ENCODE results near the gene CFTR.
"Not testable (repeated sequence)": the region's sequence is repeated elsewhere in the genome, so short reads cannot be mapped to it uniquely, and the experiment has no call there.

The CFTR gene

GRCh38 chr7:117502331-117502730 is 22.5 kb downstream of the CFTR start:
- DNase-seq (ENCODE audit: low spot score), result no peak

GRCh38 chr7:117505238-117505637 is 25.4 kb downstream of the CFTR start:
- DNase-seq (ENCODE audit: low spot score), result no peak

GRCh38 chr7:117508676-117509075 is 28.9 kb downstream of the CFTR start:
- DNase-seq (ENCODE audit: low spot score), result no peak

- DNase-seq (ENCODE audit: low spot score), result not testable (repeated sequence)
These were observed 37.4 kb downstream of the CFTR start for GRCh38 chr7:117517194-117517593.

- no peak for DNase-seq (ENCODE audit: low spot score)
These were observed 50.6 kb downstream of the CFTR start for GRCh38 chr7:117530390-117530789.

GRCh38 chr7:117531595-117532244 is 51.9 kb downstream of the CFTR start:
- no peak for DNase-seq (ENCODE audit: low spot score)

GRCh38 chr7:117538053-117538452 is 58.2 kb downstream of the CFTR start:
- no peak for DNase-seq (ENCODE audit: low spot score)

- DNase-seq (ENCODE audit: low spot score), result no peak
These were observed 64.2 kb downstream of the CFTR start for GRCh38 chr7:117544061-117544460.

GRCh38 chr7:117548035-117548434 is 68.2 kb downstream of the CFTR start:
- DNase-seq (ENCODE audit: low spot score), result no peak

GRCh38 chr7:117550625-117551024 is 70.8 kb downstream of the CFTR start:
- no peak for DNase-seq (ENCODE audit: low spot score)

- no peak for DNase-seq (ENCODE audit: low spot score)
These were observed 72.8 kb downstream of the CFTR start for GRCh38 chr7:117552660-117553059.

- no peak for DNase-seq (ENCODE audit: low spot score)
These were observed 75.4 kb downstream of the CFTR start for GRCh38 chr7:117555260-117555659.

GRCh38 chr7:117559391-117559790 is 79.6 kb downstream of the CFTR start:
- no peak for DNase-seq (ENCODE audit: low spot score)

GRCh38 chr7:117560030-117560429 is 80.2 kb downstream of the CFTR start:
- no peak for DNase-seq (ENCODE audit: low spot score)

GRCh38 chr7:117562759-117563158 is 82.9 kb downstream of the CFTR start:
- no peak for DNase-seq (ENCODE audit: low spot score)

- DNase-seq (ENCODE audit: low spot score), result no peak
These were observed 84.3 kb downstream of the CFTR start for GRCh38 chr7:117564080-117564479.

- no peak for DNase-seq (ENCODE audit: low spot score)
These were observed 84.8 kb downstream of the CFTR start for GRCh38 chr7:117564627-117565026.

- no peak for DNase-seq (ENCODE audit: low spot score)
These were observed 85.4 kb downstream of the CFTR start for GRCh38 chr7:117565226-117565625.

- DNase-seq (ENCODE audit: low spot score), result no peak
These were observed 88.0 kb downstream of the CFTR start for GRCh38 chr7:117567781-117568180.

GRCh38 chr7:117572856-117573620 is 93.2 kb downstream of the CFTR start:
- DNase-seq (ENCODE audit: low spot score), result no peak

- DNase-seq (ENCODE audit: low spot score), result no peak
These were observed 101.6 kb downstream of the CFTR start for GRCh38 chr7:117581424-117581823.

- DNase-seq (ENCODE audit: low spot score), result no peak
These were observed 102.4 kb downstream of the CFTR start for GRCh38 chr7:117582219-117582704.

- no peak for DNase-seq (ENCODE audit: low spot score)
These were observed 108.1 kb downstream of the CFTR start for GRCh38 chr7:117587931-117588330.

Data from ecto neural progenitor cell (in vitro differentiated cells).